HFFc6 (cell line): ENCODE measurements around the gene C6orf141. TPM values are rescaled to one million over a fixed set of nuclear protein-coding genes. Genes with fewer than 3 reads are reported as not detected.

ENCODE experiments used
- DNase-seq: peaks from one replicate; pipeline ENCODE4 v3.0.0-alpha.2; 2018
- H3K27ac Mint-ChIP-seq: 2 replicates; pipeline ENCODE4 v1.8.0; 2020; ENCODE audit warnings: mild to moderate bottlenecking, mixed read lengths
- H3K27me3 Mint-ChIP-seq: 2 replicates; pipeline ENCODE4 v1.8.0; 2021; ENCODE audit warnings: mild to moderate bottlenecking, moderate library complexity, mixed read lengths; ENCODE audit not compliant: insufficient read depth
- H3K36me3 Mint-ChIP-seq: 2 replicates; pipeline ENCODE4 v1.8.0; 2021; ENCODE audit warnings: low read depth, mixed read lengths
- H3K4me1 Mint-ChIP-seq: 2 replicates; pipeline ENCODE4 v1.8.0; 2020; ENCODE audit warnings: low read depth, mixed read lengths
- H3K4me3 Mint-ChIP-seq: 2 replicates; pipeline ENCODE4 v1.8.0; 2020; ENCODE audit warnings: mild to moderate bottlenecking, moderate library complexity, mixed read lengths
- H3K9me3 Mint-ChIP-seq: 2 replicates; pipeline ENCODE4 v1.8.0; 2020; ENCODE audit warnings: mild to moderate bottlenecking, mixed read lengths
- total RNA-seq, 6 experiments: library from RNA; stranded (reverse); fragmentation: NEBNext Ultra II Directional; extraction: Animal tissue kit (Norgen Biotek cat#: 25700); gene quantifications; 2 replicates in 1 of 6; 3 replicates in 5 of 6; pipeline ENCODE4 v1.2.3, GENCODE V29; 2021
- TF ChIP-seq, protein P1 (sequence below): fragments of 200-600 bp; sonication (generic); IDR thresholded peaks from 2 replicates; pipeline ENCODE4 v1.5.0; 2021; ENCODE audit warnings: antibody characterized with exemption, mild to moderate bottlenecking

The C6orf141 gene
- total RNA-seq, 6 experiments from 2014 or later, result not detected

GRCh38 chr6:49563006-49563886 is 12.8 kb downstream of the C6orf141 start:
- no peak overlapping the region for H3K4me3 Mint-ChIP-seq
- H3K36me3 Mint-ChIP-seq, result no peaks in the 10 kb centered on the region
- H3K9me3 Mint-ChIP-seq, result no peaks in the 10 kb centered on the region
- no peak overlapping the region for H3K27ac Mint-ChIP-seq
- TF ChIP-seq, protein P1, sequence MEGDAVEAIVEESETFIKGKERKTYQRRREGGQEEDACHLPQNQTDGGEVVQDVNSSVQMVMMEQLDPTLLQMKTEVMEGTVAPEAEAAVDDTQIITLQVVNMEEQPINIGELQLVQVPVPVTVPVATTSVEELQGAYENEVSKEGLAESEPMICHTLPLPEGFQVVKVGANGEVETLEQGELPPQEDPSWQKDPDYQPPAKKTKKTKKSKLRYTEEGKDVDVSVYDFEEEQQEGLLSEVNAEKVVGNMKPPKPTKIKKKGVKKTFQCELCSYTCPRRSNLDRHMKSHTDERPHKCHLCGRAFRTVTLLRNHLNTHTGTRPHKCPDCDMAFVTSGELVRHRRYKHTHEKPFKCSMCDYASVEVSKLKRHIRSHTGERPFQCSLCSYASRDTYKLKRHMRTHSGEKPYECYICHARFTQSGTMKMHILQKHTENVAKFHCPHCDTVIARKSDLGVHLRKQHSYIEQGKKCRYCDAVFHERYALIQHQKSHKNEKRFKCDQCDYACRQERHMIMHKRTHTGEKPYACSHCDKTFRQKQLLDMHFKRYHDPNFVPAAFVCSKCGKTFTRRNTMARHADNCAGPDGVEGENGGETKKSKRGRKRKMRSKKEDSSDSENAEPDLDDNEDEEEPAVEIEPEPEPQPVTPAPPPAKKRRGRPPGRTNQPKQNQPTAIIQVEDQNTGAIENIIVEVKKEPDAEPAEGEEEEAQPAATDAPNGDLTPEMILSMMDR, result no peak
- peaks cover 2% of the 10 kb centered on the region for H3K27me3 Mint-ChIP-seq
- DNase-seq, result no peak
- peaks cover 5% of the 10 kb centered on the region; the same call in 1 of the 2 replicates for H3K4me1 Mint-ChIP-seq

- Mint-ChIP-seq H3K36me3 (no peaks in the 10 kb centered on the region), H3K4me1 (peaks cover 5% of the 10 kb centered on the region; the same call in 1 of the 2 replicates), H3K9me3 (no peaks in the 10 kb centered on the region), H3K27ac (no peak overlapping the region), H3K4me3 (no peak overlapping the region), H3K27me3 (peaks cover 2% of the 10 kb centered on the region)
- TF ChIP-seq, protein P1, result no peak
- DNase-seq, result no peak
These were observed 14.1 kb downstream of the C6orf141 start for GRCh38 chr6:49564552-49564951.

DNA sequence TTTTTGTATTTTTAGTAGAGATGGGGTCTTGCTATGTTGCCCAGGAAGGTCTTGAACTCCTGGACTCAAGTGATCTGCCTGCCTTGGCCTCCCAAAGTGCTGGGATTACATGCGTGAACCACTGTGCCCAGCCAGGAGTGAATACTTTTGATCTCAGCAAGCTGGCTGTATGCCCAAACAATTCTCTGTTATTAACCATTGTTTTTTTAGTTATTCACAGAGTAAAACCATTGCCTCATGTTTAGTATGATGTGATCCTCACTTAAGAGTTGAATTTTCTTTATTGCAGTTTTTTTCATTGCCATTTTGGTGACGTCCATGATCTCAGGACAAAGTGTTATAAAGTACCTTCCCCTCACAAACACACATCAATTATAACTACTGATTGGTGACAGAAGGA is 14.8 kb downstream of the C6orf141 start:
- TF ChIP-seq, protein P1, result no peak

DNA sequence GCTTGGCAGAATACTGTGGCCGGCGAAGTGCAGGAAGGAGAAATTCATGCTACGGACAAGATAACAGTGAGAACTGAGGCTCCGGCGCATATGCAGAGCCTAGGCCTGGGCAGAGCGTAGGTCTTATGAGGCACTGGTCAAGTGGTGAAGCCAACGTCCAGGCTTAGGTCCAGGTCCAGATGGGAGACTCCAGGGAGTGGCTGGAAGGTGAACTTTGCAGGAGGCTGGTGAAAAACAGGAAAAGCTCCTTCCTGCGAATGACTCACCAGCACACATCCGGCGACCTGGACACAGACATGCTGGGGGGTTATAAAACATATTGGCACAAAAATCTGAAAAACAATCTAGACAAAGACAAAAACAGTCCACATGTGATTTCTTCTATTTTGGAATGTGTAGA is 15.4 kb downstream of the C6orf141 start:
- TF ChIP-seq, protein P1, result no peak
- Mint-ChIP-seq H3K36me3 (no peaks in the 10 kb centered on the region), H3K4me1 (peaks cover 5% of the 10 kb centered on the region; the same call in 1 of the 2 replicates), H3K4me3 (no peak overlapping the region), H3K9me3 (no peaks in the 10 kb centered on the region), H3K27ac (no peak overlapping the region), H3K27me3 (peaks cover 3% of the 10 kb centered on the region)
- no peak for DNase-seq

More for the DNA sequence above, 14.8 kb downstream of the C6orf141 start:
- Mint-ChIP-seq H3K4me3 (no peak overlapping the region), H3K27ac (no peak overlapping the region), H3K9me3 (no peaks in the 10 kb centered on the region), H3K27me3 (peaks cover 2% of the 10 kb centered on the region), H3K36me3 (no peaks in the 10 kb centered on the region), H3K4me1 (peaks cover 5% of the 10 kb centered on the region; the same call in 1 of the 2 replicates)
- DNase-seq, result no peak

DNA sequence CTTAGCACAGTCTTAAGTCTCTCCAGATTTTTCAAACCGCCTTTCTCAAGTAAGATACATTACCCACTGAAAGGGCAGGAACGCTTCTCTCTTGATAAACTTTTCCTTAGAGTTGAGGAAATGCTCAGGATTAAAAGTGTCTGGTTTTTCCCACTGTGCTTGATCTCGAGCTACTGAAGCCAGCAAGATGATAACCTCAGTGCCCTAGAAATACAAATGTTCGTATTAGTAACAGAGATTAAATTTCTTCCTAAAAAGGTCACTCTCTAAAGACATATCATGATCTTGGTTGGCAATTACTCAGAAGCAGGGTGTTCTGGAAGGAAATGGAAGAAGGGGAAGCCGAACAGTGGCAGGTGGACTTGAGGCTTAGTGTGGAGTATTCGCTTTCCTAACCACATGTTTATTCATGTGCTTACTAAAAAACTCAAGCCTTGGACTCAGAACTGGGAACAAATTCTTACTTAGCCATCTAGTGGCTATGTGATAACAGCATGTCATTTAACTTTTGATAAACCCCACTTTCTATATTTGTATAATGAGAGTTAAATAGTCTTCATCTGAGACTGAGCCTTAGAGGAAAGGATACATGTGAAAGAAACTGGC is 20.1 kb downstream of the C6orf141 start:
- Mint-ChIP-seq H3K27ac (no peak overlapping the region), H3K27me3 (peaks cover 1% of the 10 kb centered on the region), H3K4me3 (no peak overlapping the region), H3K36me3 (no peaks in the 10 kb centered on the region), H3K4me1 (peaks cover 5% of the 10 kb centered on the region; the same call in 1 of the 2 replicates), H3K9me3 (no peaks in the 10 kb centered on the region)
- DNase-seq, result peak; percentile 2
- TF ChIP-seq, protein P1, result peak; percentile 50
